HG03571 (cell line): ENCODE measurements around the gene SLC4A2.
"Not testable (repeated sequence)": the region's sequence is repeated elsewhere in the genome, so short reads cannot be mapped to it uniquely, and the experiment has no call there.

ENCODE experiments used
- ATAC-seq: cut with Tn5 transposase; IDR thresholded peaks from one replicate; pipeline ENCODE4 v1.9.1; 2021; ENCODE audit not compliant: unreplicated experiment

SLC4A2 gene

DNA sequence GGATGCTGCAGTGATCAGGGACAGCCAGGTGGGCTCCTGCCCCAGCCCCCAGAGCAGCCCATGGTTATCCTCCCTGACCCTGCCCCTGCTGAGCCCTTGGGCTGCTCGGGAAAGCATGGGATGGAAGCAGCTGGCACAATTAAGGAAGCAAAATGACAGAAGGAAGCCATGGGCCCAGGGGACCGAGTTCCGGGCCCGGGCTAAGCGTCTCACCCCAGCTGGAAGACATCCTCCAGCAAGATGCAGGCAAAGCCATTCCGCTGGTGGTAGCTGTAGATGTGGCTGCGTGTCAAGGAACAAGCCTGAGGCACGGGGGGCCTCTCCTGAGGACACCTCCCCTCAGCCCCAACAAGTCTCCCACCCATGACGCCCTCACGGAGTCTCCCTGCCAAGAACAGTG is 36.2 kb upstream of the SLC4A2 start:
- ATAC-seq, result no peak

DNA sequence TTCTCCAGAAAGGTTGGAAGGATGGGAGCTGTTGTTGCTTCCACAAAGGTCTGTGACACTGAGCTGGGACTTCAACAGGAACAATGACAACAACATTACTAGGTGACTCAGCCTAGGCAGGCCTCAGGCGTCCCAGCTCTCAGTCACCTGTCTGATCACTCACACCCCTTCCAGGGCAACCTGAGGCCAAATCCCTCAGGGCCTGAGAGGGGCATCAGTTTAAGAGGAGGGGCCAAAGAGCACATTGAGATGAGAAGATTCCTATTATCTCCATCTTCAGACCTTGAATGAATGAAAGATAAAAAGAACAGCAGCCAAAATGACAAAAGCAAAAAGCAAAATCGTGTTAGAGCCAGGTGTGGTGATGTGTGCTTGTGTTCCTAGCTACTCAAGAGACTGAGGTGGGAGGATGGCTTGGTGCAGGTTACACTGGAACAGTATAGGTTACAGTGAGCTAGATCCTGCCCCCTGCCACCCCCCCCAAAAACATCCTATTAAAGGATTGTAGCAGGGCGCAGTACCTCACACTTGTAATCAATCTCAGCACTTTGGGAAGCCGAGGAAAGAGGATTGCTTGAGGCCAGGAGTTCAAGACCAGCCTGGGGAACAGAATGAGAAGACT is 34.8 kb upstream of the SLC4A2 start, which contains the start of gene ATG9B:
ATG9B (minus strand) TSS at position 60 of the 622 bp plus-strand sequence. CDS start 71 bp downstream, outside the sequence.
- ATAC-seq, result no peak

DNA sequence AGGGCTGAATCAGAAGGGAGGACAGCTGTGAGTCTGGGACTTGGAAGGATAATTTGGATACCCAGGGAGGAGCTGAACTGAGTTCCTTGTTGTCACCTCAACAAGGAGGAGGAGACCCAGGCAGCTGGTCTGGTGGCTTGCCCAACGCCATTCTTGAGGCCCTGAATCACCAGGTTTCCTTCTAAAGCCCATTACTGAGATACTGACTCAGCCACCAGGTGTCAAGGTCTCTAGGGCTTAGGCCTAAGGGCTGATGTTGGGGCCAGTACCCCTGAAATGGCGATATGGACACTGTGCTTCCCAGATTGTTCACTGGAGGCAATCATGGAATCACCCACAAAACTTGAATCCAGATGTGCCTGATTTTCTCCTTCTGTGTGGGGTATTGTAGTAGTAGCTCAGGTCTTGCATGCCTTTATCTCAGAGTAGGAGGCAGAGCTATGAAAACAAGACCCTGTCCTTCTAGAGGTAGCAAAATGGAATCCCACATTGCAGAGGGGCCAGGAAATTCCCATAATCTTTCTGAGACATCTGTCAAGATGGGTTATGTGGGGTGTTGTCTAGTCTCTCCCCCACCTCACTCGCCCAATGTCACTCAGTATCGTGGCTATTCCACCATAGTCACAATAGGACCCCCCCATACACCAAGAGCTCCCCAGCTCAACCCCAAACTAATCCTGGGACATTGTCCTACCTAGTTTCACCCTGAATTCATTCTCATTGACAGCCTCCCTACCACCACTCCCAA is 33.3 kb upstream of the SLC4A2 start:
- ATAC-seq, result no peak

DNA sequence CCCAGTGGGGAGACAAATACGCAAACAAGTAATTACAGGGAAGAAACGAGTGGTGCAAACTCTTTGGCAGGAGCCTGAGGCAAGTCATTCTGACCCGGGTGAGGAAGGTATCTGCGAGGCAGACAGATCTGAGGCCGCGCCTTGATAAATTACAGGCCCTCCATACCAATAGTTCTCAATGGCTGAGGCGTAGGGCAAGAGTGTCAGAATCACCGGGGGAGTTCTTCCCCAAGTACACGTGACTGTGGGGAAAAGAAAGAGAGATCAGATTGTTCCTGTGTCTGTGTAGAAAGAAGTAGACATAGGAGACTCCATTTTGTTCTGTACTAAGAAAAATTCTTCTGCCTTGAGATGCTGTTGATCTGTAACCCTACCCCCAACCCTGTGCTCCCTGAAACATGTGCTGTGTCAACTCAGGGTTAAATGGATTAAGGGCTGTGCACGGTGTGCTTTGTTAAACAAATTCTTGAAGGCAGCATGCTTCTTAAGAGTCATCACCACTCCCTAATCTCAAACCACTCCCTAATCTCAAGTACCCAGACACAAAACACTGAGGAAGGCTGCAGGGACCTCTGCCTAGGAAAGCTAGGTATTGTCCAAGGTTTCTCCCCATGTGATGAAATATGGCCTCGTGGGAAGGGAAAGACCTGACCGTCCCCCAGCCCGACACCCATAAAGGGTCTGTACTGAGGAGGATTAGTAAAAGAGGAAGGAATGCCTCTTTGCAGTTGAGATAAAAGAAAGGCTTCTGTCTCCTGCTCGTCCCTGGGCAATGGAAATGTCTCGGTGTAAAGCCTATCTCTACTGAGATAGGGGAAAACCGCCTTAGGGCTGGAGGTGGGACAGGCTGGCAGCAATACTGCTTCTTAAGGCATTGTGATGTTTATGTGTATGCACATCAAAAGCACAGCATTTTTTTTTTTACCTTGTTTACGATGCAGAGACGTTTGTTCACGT is 32.3 kb upstream of the SLC4A2 start:
- not testable (repeated sequence) for ATAC-seq

DNA sequence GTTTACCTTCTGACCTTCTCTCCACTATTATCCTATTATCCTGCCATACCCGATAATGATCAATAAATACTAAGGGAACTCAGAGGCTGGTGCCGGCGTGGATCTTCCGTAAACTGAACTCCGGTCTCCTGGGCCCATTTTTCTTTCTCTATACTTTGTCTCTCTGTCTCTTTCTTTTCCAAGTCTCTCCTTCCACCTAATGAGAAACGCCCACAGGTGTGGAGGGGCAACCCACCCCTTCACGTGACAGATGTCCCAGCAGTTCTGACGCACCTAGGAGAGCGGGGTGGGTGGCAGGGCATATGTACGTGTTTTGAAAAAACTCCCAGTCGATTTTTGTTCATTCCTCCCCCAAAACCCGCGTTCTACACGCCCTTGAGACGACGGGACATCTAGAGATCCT is 31.7 kb upstream of the SLC4A2 start:
- ATAC-seq, result not testable (repeated sequence)

DNA sequence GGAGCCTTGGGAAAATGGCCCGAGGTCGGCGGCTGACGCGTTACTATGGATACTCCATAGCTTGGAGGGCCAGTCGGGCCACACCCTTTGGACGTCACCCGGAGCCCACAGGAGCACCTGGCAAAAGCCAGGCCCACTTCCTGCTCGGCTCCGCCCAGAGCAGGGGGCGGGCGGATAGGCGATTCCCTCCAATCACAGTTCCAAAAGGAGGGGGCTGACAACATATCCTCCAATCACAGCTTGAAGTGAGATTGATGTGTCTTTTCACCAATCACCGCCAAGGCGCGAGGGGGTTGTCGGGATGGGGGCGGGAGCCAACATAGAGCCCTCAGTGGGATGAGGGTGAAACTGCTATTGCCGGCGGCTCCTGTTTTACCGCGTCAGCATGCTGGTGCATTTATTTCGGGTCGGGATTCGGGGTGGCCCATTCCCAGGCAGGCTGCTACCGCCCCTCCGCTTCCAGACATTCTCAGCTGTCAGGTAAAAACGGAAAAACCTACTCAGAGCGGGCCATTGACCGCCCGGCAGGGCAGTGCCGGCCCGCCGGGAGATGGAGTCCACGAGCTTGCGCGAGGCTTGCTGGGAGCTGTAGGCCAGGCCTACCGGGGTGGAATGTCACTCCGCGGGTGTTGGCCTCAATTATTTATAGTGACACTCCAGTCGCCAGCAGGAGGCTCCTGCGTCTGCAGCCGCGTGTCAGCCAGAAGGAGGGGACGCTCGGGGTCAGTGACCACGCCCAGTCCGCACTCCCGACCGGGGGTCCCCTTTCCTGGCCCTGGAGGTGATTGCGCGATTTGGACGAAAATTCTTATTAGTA is 31.1 kb upstream of the SLC4A2 start, which contains the start of gene ABCB8:
ABCB8 (plus strand) TSS at position 320 of the 817 bp plus-strand sequence; CDS start at position 386, 66 bp downstream.
- peak; percentile 95 for ATAC-seq

DNA sequence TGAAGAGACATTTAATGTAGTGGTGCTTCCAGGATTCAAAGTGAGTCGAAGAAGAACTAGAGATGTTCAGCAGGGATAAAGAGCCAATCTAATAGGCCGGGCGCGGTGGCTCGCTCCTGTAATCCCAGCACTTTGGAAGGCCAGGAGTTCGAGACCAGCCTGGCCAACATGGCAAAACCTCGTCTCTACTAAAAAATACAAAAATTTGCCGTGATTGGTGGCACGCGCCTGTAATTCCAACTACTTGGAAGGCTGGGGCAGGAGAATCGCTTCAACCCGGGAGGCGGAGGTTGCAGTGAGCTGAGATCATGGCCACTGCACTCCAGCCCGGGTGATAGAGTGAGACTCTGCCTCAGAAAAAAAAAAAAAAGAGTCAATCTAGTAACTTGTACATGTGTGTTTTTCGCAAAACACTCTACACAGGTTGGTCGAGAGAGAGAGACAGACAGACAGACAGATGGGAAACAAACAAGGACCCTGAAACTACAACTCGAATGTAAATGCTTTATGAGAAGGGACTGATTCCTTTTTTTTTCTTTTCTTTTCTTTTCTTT is 30.4 kb upstream of the SLC4A2 start:
- no peak for ATAC-seq

DNA sequence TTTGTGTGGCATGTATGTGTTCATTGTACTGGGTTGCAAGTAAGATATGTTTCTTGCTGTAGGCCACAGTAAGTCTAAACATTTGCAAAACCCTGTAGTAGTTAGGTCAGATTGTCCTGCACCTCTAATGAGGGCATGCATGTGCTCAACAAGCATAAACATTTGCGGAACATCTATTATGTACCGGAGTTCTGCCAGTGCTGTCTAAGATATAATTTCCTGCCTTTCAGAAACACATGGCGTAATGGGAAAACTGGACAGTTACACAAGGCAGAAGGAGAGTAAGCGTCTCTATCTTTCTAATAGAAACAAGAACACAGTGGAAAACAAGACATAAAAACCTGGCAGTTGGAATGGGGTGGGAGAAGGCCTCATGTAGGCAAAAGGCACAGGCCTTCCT is 28.4 kb upstream of the SLC4A2 start:
- no peak for ATAC-seq

DNA sequence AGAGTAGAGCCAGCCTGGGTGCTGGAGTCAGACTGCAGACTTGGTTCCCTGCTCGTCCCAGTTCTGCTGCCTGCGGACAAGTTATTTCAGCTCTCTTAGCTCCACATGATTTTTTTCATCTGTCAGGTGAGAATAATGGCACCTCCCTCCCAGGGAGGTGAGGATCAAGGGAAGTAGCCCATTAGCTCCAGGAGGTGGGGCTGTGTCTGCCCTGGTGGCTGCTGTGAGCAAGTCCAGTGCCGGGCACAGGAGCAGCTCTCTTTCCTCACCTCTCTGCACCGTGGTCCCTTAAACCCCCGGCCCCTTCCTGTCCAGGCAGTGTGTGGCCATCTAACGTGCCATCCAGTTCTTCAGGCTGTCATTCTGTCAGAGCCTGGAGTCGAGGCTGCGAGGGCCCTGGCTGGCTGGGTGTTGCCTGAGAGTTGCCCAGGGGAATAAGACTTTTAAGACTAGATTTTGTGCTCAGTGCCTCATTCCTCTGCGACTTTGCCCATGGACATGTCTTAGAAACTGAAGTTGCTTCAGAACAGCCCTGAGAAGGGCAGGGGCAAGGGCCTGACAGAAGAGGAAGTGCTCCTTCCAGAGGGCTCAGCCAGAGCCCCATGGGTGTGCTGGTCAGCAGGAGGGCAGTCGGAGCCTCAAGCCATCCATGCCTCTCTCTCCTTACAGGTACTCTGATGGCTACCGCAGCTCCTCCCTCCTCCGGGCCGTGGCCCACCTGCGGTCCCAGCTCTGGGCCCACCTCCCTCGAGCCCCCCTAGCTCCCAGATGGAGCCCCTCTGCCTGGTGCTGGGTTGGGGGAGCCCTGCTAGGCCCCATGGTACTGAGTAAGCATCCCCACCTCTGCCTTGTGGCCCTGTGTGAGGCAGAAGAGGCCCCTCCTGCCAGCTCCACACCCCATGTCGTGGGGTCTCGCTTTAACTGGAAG is 26.2 kb upstream of the SLC4A2 start:
- ATAC-seq, result no peak

DNA sequence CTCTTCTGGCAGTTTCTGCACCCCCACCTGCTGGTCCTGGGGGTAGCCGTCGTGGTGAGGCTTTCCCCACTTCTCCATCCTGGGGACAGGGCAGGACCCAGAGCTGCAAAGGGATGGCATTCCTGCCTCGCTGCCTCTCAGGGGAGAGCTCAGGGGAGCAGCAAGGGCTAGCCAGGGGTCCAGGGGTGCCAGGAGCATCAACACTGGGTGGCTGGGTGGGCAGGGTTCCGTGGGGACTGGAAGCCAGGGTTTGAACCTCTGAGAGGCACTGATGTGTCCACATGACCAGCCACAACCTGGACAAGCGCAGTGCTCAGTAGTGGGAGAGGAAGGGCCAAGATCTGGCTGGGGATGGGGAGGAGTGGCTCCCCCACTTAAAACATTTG is 25.5 kb upstream of the SLC4A2 start:
- ATAC-seq, result no peak

DNA sequence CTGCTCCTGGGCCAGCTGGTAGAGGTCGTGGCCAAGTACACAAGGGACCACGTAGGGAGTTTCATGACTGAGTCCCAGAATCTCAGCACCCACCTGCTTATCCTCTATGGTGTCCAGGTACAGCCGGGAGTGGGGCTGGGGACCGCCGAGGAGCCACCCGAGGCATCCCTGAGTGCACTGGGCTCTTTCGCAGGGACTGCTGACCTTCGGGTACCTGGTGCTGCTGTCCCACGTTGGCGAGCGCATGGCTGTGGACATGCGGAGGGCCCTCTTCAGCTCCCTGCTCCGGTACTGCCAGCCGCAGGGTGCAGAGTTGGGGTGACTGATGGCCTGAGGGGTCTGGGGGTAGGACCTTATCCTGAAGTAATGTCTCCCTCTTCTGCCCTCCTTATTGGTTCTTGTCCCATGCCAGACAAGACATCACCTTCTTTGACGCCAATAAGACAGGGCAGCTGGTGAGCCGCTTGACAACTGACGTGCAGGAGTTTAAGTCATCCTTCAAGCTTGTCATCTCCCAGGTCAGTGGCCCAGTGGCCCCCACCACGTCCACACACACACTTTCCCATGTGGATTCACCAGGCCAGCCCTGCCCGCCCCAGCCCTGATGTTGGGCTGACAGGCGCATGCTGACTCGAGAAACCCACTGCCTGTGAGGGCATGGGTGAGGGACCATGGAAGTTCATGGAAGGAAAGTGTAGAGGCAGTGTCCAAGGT is 24.9 kb upstream of the SLC4A2 start:
- no peak for ATAC-seq

DNA sequence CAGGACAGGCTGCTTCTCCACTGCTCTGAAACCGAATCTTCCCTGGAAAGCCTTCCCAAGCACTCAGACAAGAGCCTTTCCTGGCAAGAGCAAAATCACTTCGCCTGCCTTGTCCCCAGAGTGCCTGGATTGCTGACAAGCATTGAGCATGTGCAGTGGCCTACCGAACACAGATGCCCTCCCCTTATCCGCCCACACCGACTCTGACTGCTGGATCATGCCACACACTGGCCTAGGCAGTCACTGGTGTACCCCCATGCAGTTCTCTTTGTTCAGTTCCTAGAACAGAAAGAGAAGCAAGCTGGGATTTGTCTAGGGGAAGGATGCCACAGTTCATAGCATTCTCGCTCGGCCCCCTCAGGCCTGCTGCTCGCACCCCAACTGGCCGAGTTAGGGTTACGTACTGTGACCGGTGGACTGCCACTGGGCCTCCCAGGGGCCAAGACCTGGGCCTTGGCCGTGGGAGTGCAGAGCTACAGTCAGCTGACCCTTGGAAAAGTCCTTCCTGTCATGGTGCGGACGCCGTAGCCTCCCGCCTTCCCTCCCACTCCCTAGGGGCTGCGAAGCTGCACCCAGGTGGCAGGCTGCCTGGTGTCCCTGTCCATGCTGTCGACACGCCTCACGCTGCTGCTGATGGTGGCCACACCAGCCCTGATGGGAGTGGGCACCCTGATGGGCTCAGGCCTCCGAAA is 24.2 kb upstream of the SLC4A2 start:
- ATAC-seq, result no peak

DNA sequence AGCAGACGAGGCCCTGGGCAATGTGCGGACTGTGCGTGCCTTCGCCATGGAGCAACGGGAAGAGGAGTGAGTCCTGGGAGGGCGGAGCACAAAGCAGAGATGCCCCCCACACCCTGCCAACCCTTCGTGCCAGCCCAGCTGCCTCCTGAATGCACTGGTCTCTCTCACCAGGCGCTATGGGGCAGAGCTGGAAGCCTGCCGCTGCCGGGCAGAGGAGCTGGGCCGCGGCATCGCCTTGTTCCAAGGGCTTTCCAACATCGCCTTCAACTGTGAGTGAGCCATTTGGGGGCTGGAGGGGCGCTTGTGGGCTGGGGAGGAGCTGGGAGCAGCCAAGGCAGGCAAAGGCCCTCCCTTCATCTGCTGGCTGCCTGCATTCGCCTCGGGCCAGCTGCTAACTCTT is 23.5 kb upstream of the SLC4A2 start:
- no peak for ATAC-seq

DNA sequence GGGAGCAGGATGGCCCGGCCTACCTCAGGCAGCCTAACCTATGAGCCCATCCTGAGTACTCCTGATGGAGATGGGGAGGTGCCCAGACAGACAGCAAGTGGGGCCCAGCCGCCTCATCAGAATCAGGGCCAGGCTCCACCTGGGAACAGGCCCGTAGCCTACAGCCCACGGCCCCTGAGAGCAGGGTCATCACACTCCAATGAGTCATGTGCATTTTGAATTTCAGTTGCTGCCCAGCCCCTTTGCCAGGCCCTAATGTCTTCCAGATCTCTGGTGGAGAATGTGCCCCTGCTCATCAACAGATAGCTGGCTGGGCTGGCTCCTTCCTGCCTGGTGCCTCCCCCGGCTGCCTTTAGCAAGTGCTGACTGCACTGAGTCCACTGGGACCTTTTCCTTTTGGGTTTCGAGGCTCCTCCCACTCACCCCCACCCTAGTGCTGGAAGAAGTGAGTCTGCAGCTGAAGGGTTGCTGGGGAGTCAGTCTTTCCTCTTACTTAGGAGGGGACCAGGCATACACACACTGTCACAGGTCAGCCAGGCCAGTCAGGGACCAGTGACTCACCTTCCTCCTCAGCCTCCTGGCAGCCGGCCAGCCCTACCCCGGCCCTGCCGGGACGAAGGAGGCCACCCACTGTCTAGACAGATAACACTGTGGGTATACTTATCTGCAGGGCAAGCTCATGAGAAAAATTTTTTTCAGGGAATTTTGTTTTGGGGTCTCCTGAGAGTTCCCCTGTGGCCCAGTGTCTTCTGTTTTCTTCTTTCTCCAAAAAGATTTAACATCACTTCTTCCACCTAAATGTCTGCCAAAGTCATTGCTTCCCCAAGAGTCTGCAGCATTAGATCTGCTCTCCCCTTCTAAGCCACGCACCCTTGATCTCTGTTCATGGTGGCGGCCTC is 20.2 kb upstream of the SLC4A2 start:
- no peak for ATAC-seq

DNA sequence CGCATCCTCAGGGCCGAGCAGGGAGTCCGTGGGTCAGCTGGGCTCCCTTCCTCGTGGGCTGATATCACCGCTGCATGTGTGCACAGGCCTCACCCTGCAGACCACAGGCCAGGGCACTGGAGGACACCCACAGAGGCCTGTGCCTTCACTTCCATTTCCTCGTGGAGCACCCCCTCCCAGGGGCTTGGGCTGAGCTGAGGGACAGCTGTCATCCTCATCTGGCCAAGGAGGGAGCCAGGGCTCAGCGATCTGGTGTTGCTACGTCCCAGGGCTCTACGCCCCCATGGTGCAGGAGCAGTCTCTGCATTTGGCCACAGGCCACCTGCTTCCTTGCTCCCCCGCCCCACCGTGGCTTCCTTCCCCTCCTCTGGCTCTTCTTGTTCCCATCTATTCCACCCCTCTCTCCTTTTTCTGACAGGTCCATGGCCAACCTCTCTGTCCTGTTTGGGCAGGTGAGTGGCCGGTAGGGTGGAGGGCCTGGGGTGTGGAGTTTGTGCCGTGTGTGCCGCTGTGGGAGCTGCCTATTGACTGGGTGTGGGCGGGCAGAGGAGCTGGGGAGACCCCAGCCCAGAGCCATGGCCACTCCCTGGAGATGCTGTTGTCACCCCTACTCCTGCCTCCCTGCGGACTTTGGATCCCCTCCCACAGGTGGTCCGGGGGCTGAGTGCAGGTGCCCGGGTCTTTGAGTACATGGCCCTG is 19.4 kb upstream of the SLC4A2 start:
- no peak for ATAC-seq

DNA sequence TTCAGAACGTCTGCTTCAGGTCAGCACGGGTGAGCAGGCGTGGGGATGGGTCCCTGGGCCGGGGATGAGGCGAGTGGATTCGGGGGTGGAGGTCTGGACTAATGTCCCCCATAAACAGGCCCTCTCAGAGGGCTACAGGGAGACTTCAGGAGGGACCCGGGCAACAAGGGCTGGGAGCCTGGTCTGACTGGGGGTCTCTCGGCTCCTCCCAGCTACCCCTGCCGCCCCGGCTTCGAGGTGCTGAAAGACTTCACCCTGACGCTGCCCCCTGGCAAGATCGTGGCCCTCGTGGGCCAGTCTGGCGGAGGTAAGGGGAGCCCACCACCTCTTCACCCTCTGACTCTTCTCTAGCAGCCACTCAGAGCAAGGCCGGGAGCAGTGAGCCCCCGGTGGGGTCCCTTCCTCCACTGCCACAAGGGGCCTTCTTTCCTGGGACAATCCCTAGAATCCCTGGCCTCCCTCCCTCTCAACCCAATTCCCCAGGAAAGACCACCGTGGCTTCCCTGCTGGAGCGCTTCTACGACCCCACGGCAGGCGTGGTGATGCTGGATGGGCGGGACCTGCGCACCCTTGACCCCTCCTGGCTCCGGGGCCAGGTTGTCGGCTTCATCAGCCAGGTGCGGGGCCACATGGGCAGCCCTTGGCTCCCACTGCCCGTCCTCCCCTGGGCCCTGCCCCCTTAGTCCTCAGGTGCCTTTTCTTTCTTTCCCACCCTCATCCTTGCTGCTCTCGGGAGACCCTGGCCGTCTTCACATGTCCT is 18.6 kb upstream of the SLC4A2 start:
- ATAC-seq, result no peak
